C4-2B (cell line): ENCODE data around the gene BABAM2.

Source experiments
- CTCF ChIP-seq: fragments of 450-650 bp; conservative IDR thresholded peaks from 2 replicates; pipeline ENCODE4 v1.5.1; 2017; ENCODE audit warnings: mild to moderate bottlenecking
- ZFX ChIP-seq: fragments of 450-650 bp; IDR thresholded peaks from 2 replicates; pipeline ENCODE4 v1.6.1; 2017

GRCh38 chr2:28352104-28352503 is 461.6 kb downstream of the BABAM2 start:
- no peak for TF ChIP-seq CTCF
- TF ChIP-seq ZFX: no peak
